ENCODE data around the gene VPS54.

The VPS54 gene

GRCh38 chr2:63866009-63866709 is 153.1 kb downstream of the VPS54 start:
- Histone ChIP-seq H3K36me3 (ENCODE audit: control insufficient read depth, insufficient read depth, low read length) (no peaks in the 10 kb centered on the region; the same call in 1 of the 2 replicates), H3K27me3 (replicated peaks; ENCODE audit: control insufficient read depth, insufficient read depth, low read length) (no peaks in the 10 kb centered on the region), H3K4me3 (replicated peaks; ENCODE audit: low read depth, low read length) (no peak overlapping the region)
- TF ChIP-seq CTCF (IDR thresholded peaks at IDR 0.05; ENCODE audit: insufficient read depth, low read length, poor library complexity, severe bottlenecking) = no peak
- no peak for DNase-seq (ENCODE audit: extremely low read depth, insufficient read length)

GRCh38 chr2:63865159-63865799 is 153.9 kb downstream of the VPS54 start:
- Histone ChIP-seq H3K36me3 (ENCODE audit: control insufficient read depth, insufficient read depth, low read length) (no peaks in the 10 kb centered on the region; the same call in 1 of the 2 replicates), H3K4me3 (replicated peaks; ENCODE audit: low read depth, low read length) (no peak overlapping the region), H3K27me3 (replicated peaks; ENCODE audit: control insufficient read depth, insufficient read depth, low read length) (no peaks in the 10 kb centered on the region)
- TF ChIP-seq CTCF (IDR thresholded peaks at IDR 0.05; ENCODE audit: insufficient read depth, low read length, poor library complexity, severe bottlenecking) = no peak
- no peak for DNase-seq (ENCODE audit: extremely low read depth, insufficient read length)

- H3K4me3 ChIP-seq (replicated peaks; ENCODE audit: low read depth, low read length) = no peak overlapping the region
- H3K27me3 ChIP-seq (replicated peaks; ENCODE audit: control insufficient read depth, insufficient read depth, low read length) = no peaks in the 10 kb centered on the region
- DNase-seq (ENCODE audit: extremely low read depth, insufficient read length) = no peak
- TF ChIP-seq CTCF (IDR thresholded peaks at IDR 0.05; ENCODE audit: insufficient read depth, low read length, poor library complexity, severe bottlenecking) = no peak
- no peaks in the 10 kb centered on the region; the same call in 1 of the 2 replicates for H3K36me3 ChIP-seq (ENCODE audit: control insufficient read depth, insufficient read depth, low read length)
Observed at GRCh38 chr2:63863707-63864106, 155.5 kb downstream of the VPS54 start.

GRCh38 chr2:63862806-63863205 is 156.4 kb downstream of the VPS54 start:
- no peak for DNase-seq (ENCODE audit: extremely low read depth, insufficient read length)
- Histone ChIP-seq H3K36me3 (ENCODE audit: control insufficient read depth, insufficient read depth, low read length) (peaks cover 2% of the 10 kb centered on the region; the same call in 1 of the 2 replicates), H3K4me3 (replicated peaks; ENCODE audit: low read depth, low read length) (no peak overlapping the region), H3K27me3 (replicated peaks; ENCODE audit: control insufficient read depth, insufficient read depth, low read length) (no peaks in the 10 kb centered on the region)
- no peak for TF ChIP-seq CTCF (IDR thresholded peaks at IDR 0.05; ENCODE audit: insufficient read depth, low read length, poor library complexity, severe bottlenecking)

DNA sequence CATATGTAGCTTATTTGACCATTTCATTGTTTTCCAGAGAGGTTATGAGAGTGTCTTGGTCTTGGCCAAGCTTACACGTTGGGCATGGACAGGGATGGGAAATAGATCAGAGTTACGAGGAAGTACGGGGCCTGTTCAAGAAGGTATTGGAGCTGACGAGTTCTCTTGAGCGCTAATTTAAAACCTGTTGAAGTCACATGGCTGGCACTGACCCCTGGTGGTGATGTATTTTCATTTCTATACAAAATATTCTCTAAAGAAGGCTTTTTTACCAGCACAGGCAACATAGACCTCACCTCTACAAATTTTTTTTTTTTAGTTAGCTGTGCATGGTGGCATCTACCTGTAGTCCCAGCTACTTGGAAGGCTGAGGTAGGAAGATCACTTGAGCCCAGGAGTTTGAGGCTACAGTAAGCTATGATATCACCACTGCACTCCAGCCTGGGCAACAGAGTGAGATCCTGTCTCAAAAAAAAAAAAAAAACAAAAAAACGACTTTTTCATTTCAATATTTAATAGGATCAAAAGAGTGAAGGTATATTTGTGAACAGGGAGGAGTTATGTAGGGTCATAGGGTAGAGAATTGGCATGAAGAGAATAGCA is 157.9 kb downstream of the VPS54 start:
- H3K27me3 ChIP-seq (replicated peaks; ENCODE audit: control insufficient read depth, insufficient read depth, low read length) = no peaks in the 10 kb centered on the region
- H3K36me3 ChIP-seq (ENCODE audit: control insufficient read depth, insufficient read depth, low read length) = peaks cover 5% of the 10 kb centered on the region
- TF ChIP-seq CTCF (IDR thresholded peaks at IDR 0.05; ENCODE audit: insufficient read depth, low read length, poor library complexity, severe bottlenecking) = peak; percentile 48
- no peak overlapping the region for H3K4me3 ChIP-seq (replicated peaks; ENCODE audit: low read depth, low read length)
- DNase-seq (ENCODE audit: extremely low read depth, insufficient read length) = no peak
